Measurements from ENCODE around the gene CERS1.

CERS1 gene

GRCh38 chr19:18859676-18860301 lies 36.2 kb downstream of the CERS1 start:
- ChIA-PET CTCF (interaction anchor here (2.7 kb wide), 1 partner anchor 13 kb away, joined by 22 read pairs; no protein-coding TSS in a partner anchor), POLR2A (no interaction called here)
- Histone ChIP-seq H3K4me1 (ENCODE audit: control insufficient read depth, insufficient read depth, low read length) (no peaks in the 10 kb centered on the region), H3K36me3 (ENCODE audit: control insufficient read depth in 2 of 2, insufficient read depth in 1 of 2, low read length in 2 of 2) (peaks cover 32 to 100% of the 10 kb centered on the region in 2 experiments), H3K27ac (ENCODE audit: extremely low read depth, low read depth, low read length) (no peak overlapping the region), H3K9me3 (ENCODE audit: control insufficient read depth, insufficient read depth, low read depth, low read length) (no peaks in the 10 kb centered on the region), H3K4me3 (ENCODE audit: low read depth, low read length) (no peak overlapping the region)
- TF ChIP-seq OVOL3 (tag by site-specific recombination; IDR thresholded peaks at IDR 0.05) (no peak), ZBTB48 (tag by site-specific recombination; IDR thresholded peaks at IDR 0.05) (no peak), MYNN (tag by site-specific recombination; IDR thresholded peaks at IDR 0.05; ENCODE audit: borderline replicate concordance) (no peak), ZNF266 (tag by site-specific recombination; IDR thresholded peaks at IDR 0.05; ENCODE audit: low read depth) (no peak), KLF10 (tag by site-specific recombination; IDR thresholded peaks at IDR 0.05) (no peak), ZNF707 (tag by site-specific recombination; IDR thresholded peaks at IDR 0.05) (no peak), ZNF433 (tag by site-specific recombination; IDR thresholded peaks at IDR 0.05; ENCODE audit: low read depth) (no peak), ZNF140 (tag by site-specific recombination; IDR thresholded peaks at IDR 0.05) (no peak), ZSCAN18 (tag by site-specific recombination; IDR thresholded peaks at IDR 0.05) (no peak), BCL6B (tag by site-specific recombination; IDR thresholded peaks at IDR 0.05) (no peak), ZNF580 (tag by site-specific recombination; IDR thresholded peaks at IDR 0.05) (no peak), ZNF571 (tag by site-specific recombination; IDR thresholded peaks at IDR 0.05) (no peak), ZNF48 (tag by site-specific recombination; IDR thresholded peaks at IDR 0.05) (no peak), ZNF692 (tag by site-specific recombination; IDR thresholded peaks at IDR 0.05) (no peak), ZNF768 (tag by site-specific recombination; IDR thresholded peaks at IDR 0.05) (no peak), ZNF19 (tag by site-specific recombination; IDR thresholded peaks at IDR 0.05; ENCODE audit: low read depth) (no peak)

- POLR2A ChIA-PET, result no interaction called here
- no peaks in the 10 kb centered on the region for H3K9me3 ChIP-seq (ENCODE audit: control insufficient read depth, insufficient read depth, low read depth, low read length)
- H3K27ac ChIP-seq (ENCODE audit: extremely low read depth, low read depth, low read length), result no peak overlapping the region
- no peaks in the 10 kb centered on the region for H3K4me1 ChIP-seq (ENCODE audit: control insufficient read depth, insufficient read depth, low read length)
- CTCF ChIA-PET, result interaction anchor here (0.6 to 2.7 kb wide), 4 partner anchors 7 to 1972 kb away, joined by 3 to 22 read pairs (median 6); no protein-coding TSS in a partner anchor
- no peak overlapping the region for H3K4me3 ChIP-seq (ENCODE audit: low read depth, low read length)
- H3K36me3 ChIP-seq (ENCODE audit: control insufficient read depth in 2 of 2, insufficient read depth in 1 of 2, low read length in 2 of 2), result peaks cover 25 to 100% of the 10 kb centered on the region in 2 experiments
- TF ChIP-seq KLF8 (tag by site-specific recombination; IDR thresholded peaks at IDR 0.05) (no peak), GLI2 (tag by site-specific recombination; IDR thresholded peaks at IDR 0.05; ENCODE audit: borderline replicate concordance, low read depth) (no peak), ZNF2 (tag by site-specific recombination; IDR thresholded peaks at IDR 0.05) (no peak), ZNF138 (tag by site-specific recombination; IDR thresholded peaks at IDR 0.05; ENCODE audit: borderline replicate concordance) (no peak), HIC1 (tag by site-specific recombination; IDR thresholded peaks at IDR 0.05) (no peak), PRDM1 (tag by site-specific recombination; IDR thresholded peaks at IDR 0.05) (no peak), ZNF701 (tag by site-specific recombination; IDR thresholded peaks at IDR 0.05) (no peak), ZNF692 (tag by site-specific recombination; IDR thresholded peaks at IDR 0.05) (no peak), ZBTB44 (tag by site-specific recombination; IDR thresholded peaks at IDR 0.05) (no peak)
Observed at GRCh38 chr19:18858906-18859646, 36.9 kb downstream of the CERS1 start.

Data from HEK293 (cell line).